Uterus (tissue), 2 donors: ENCODE results near the gene NDUFB10.

Experiments used
- POLR2A ChIP-seq, 2 donors: fragments of 450-650 bp; IDR thresholded peaks; one replicate each; pipeline ENCODE4 v1.6.1; 2016; ENCODE audit warnings: antibody characterized with exemption in 2 of 2, mild to moderate bottlenecking in 1 of 2, moderate library complexity in 1 of 2
- TF ChIP-seq, protein P1 (sequence below), 4 experiments: fragments of 200-600 bp in 2 of 4; fragments of 450-650 bp in 2 of 4; sonication (generic) in 2 of 4; IDR thresholded peaks; one replicate each; pipeline ENCODE4 v1.5.1; 2016 to 2019; ENCODE audit warnings: antibody characterized with exemption in 4 of 4, mild to moderate bottlenecking in 2 of 4, moderate library complexity in 1 of 4

DNA sequence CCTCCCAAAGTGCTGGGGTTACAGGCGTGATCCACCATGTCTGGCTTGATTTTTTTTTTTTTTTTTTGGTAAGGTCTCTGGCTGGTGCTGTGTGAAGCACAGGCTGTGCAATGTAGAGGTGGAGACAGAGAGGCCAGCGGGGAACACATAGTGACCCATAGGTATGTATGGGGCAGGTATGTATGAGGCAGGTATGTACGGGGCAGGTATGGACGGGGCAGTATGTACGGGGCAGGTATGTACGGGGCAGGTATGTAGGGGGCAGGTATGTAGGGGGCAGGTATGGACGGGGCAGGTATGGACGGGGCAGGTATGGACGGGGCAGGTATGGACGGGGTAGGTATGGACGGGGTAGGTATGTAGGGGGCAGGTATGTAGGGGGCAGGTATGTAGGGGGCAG is 9.8 kb upstream of the NDUFB10 start:
- TF ChIP-seq, protein P1, sequence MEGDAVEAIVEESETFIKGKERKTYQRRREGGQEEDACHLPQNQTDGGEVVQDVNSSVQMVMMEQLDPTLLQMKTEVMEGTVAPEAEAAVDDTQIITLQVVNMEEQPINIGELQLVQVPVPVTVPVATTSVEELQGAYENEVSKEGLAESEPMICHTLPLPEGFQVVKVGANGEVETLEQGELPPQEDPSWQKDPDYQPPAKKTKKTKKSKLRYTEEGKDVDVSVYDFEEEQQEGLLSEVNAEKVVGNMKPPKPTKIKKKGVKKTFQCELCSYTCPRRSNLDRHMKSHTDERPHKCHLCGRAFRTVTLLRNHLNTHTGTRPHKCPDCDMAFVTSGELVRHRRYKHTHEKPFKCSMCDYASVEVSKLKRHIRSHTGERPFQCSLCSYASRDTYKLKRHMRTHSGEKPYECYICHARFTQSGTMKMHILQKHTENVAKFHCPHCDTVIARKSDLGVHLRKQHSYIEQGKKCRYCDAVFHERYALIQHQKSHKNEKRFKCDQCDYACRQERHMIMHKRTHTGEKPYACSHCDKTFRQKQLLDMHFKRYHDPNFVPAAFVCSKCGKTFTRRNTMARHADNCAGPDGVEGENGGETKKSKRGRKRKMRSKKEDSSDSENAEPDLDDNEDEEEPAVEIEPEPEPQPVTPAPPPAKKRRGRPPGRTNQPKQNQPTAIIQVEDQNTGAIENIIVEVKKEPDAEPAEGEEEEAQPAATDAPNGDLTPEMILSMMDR (IDR thresholded peaks at IDR 0.05) = no peak
- TF ChIP-seq POLR2A (IDR thresholded peaks at IDR 0.05) = no peak
